GM10266 (cell line): ENCODE results near the gene KIR3DL2.

ENCODE experiments used
- DNase-seq: peaks from one replicate; pipeline ENCODE4 v3.0.0; 2012; ENCODE audit errors: extremely low spot score
- CTCF ChIP-seq: IDR thresholded peaks from 2 replicates; pipeline ENCODE4 v1.5.1; 2012; ENCODE audit warnings: mild to moderate bottlenecking, low read depth; ENCODE audit not compliant: control insufficient read depth, insufficient read depth; ENCODE audit errors: missing control alignments

KIR3DL2 gene

GRCh38 chr19:54871696-54872095 lies 21.5 kb downstream of the KIR3DL2 start:
- no peak for DNase-seq
- no peak for TF ChIP-seq CTCF

DNA sequence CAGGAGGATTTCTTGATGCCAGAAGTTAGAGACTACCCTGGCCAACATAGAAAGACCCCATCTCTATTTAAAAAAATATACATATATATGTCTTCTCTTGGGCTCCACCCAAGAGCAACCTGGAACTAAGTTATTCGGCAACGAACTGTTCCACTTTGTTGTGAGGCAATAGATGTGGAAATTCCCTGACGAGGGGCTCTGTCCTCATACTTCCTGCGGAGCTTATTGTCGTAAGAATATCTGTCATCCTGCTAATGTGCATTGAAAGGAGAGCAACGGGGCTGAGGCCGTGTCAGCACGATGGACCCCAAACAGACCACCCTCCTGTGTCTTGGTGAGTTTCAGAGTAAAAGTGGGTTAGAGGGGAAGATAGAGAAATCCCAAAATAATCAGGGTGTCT lies 23.7 kb downstream of the KIR3DL2 start, which contains the start of gene FCAR:
Gene FCAR (plus strand): TSS at position 246 of the 400 bp plus-strand sequence. CDS start 55 bp downstream, at position 301.
- no peak for DNase-seq
- no peak for TF ChIP-seq CTCF

- no peak for TF ChIP-seq CTCF
- no peak for DNase-seq
These were observed 25.3 kb downstream of the KIR3DL2 start for GRCh38 chr19:54875506-54875905.

- no peak for DNase-seq
- no peak for TF ChIP-seq CTCF
These were observed 27.2 kb downstream of the KIR3DL2 start for GRCh38 chr19:54877471-54877870.

DNA sequence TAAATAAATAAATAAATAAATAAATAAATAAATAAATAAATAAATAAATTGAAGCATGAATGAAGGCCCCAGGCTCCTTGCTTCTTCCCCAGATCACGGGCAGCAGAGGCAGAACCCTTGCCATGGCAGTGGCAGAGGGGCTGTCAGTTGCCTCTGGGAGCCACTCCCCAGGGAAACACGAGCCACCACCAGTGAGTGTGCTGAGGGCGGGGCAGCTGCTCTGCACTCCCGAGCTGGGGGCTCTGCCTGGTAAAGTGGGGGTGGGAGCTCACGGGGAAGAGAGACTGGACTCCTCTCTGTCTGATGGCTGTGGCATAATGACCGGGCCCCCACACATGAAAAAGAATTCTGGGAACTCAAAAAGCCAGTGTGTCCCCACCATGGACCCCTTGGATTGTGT lies 31.6 kb downstream of the KIR3DL2 start:
- no peak for DNase-seq
- TF ChIP-seq CTCF: no peak

DNA sequence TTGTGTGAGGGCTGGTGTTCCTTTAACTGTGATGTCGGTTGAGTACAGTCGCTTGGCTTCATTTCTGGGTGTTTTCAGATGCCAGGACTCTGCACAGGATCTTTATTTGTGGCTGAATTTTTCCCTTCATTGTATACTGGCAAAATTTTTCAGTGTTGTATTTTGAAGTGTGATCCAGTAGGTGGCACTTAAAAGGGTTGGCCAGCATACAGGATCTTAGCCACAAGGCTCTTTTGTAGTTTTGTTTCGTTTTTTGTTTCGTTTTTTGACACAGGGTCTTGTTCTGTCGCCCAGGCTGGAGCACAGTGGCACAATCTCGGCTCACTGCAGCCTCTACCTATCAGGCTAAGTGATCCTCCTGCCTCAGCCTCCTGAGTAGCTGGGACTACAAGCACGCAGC lies 32.5 kb downstream of the KIR3DL2 start:
- peak; percentile 25 for TF ChIP-seq CTCF
- peak; percentile 45 for DNase-seq

DNA sequence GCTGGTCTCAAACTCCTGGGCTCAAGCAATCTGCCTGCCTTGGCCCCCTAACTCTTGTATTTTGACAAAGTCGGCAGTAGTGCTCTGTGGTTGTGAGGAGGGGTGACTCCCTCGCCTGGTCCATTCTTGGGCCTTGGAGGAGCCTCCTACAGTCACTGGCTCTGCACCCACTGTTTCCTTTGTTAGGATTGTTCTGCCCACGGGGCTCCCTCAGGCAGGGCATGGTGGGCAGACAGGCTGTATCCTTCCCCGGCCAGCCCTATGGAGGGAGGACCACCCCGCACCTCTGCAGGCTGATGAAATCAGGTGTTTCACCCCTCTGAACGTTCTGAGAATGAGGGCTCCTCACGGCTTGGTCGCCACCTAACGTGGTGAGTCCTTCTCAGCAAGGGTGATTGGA lies 33.0 kb downstream of the KIR3DL2 start:
- TF ChIP-seq CTCF: no peak
- DNase-seq: no peak
